Ascending aorta (tissue), 2 donors: ENCODE measurements around the gene CCDC33. TPM values are rescaled to one million over a fixed set of nuclear protein-coding genes. Genes with fewer than 3 reads are reported as not detected.

Experiments used
- DNase-seq, 2 donors: peaks; one replicate each; pipeline ENCODE4 v3.0.0-alpha.2; 2019; ENCODE audit warnings: low spot score in 2 of 2
- H3K27ac ChIP-seq, 2 donors: fragments of 200-600 bp; sonication (generic); one replicate each; pipeline ENCODE4 v1.5.1; 2016 to 2017; ENCODE audit warnings: mild to moderate bottlenecking in 1 of 2
- H3K27me3 ChIP-seq: fragments of 200-600 bp; sonication (generic); one replicate; pipeline ENCODE4 v1.5.1; 2017
- H3K36me3 ChIP-seq, 2 donors: fragments of 200-600 bp; sonication (generic); one replicate each; pipeline ENCODE4 v1.5.1; 2016
- H3K4me1 ChIP-seq, 2 donors: fragments of 200-600 bp; sonication (generic); one replicate each; pipeline ENCODE4 v1.5.1; 2016 to 2017; ENCODE audit warnings: mild to moderate bottlenecking in 1 of 2
- H3K4me3 ChIP-seq, 2 donors: fragments of 200-600 bp; sonication (generic); one replicate each; pipeline ENCODE4 v1.5.1; 2016 to 2017; ENCODE audit warnings: mild to moderate bottlenecking in 1 of 2
- H3K9me3 ChIP-seq, 2 donors: fragments of 200-600 bp; sonication (generic); one replicate each; pipeline ENCODE4 v1.5.1; 2016
- intact Hi-C: fragments of 100-400 bp; cut with DNase I; formaldehyde crosslinking; loops from one replicate; pipeline ENCODE4 v1.15.1; 2023
- total RNA-seq: library from RNA; depleted of rRNA; stranded (reverse); fragments of >200 nt; gene quantifications from one replicate; pipeline ENCODE4 v1.1.0, GENCODE V29; 2016
- TF ChIP-seq, protein P1 (sequence below), 3 experiments: fragments of 200-600 bp in 2 of 3; fragments of 450-650 bp in 1 of 3; sonication (generic) in 2 of 3; IDR thresholded peaks; one replicate each; pipeline ENCODE4 v1.5.1; 2016 to 2019; ENCODE audit warnings: antibody characterized with exemption in 3 of 3, mild to moderate bottlenecking in 1 of 3, moderate library complexity in 1 of 3

Gene CCDC33
- total RNA-seq, 1 donor from 2014 or later, result not detected

DNA sequence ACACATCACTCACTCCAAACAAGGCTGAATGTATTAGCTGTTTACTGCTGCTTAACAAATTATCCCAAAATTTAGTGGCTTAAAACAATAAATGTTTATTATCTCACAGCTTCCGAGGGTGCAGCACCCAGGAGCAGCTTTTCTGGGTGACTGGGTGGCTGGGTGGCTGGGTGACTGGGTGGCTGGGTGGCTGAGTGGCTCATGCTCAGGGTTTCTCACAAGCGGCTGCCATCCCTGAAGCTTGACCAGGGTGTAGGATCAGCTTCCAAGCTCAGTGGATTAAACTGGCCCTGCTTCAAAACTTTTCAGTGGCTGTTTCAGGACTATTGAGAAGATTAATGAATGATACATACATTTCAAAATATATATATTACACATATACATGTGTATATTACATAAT lies 133.6 kb downstream of the CCDC33 start:
- Histone ChIP-seq H3K27me3 (no peaks in the 10 kb centered on the region), H3K27ac (no peak overlapping the region), H3K4me1 (peaks cover 4 to 19% of the 10 kb centered on the region in 2 donors), H3K4me3 (no peak overlapping the region), H3K36me3 (no peaks in the 10 kb centered on the region), H3K9me3 (no peaks in the 10 kb centered on the region)
- no peak for DNase-seq
- TF ChIP-seq, protein P1, sequence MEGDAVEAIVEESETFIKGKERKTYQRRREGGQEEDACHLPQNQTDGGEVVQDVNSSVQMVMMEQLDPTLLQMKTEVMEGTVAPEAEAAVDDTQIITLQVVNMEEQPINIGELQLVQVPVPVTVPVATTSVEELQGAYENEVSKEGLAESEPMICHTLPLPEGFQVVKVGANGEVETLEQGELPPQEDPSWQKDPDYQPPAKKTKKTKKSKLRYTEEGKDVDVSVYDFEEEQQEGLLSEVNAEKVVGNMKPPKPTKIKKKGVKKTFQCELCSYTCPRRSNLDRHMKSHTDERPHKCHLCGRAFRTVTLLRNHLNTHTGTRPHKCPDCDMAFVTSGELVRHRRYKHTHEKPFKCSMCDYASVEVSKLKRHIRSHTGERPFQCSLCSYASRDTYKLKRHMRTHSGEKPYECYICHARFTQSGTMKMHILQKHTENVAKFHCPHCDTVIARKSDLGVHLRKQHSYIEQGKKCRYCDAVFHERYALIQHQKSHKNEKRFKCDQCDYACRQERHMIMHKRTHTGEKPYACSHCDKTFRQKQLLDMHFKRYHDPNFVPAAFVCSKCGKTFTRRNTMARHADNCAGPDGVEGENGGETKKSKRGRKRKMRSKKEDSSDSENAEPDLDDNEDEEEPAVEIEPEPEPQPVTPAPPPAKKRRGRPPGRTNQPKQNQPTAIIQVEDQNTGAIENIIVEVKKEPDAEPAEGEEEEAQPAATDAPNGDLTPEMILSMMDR (IDR thresholded peaks at IDR 0.05), result no peak
- intact Hi-C loops, result loop anchor here (5.0 to 10.0 kb wide), 3 partner anchors 173 to 585 kb away; partner anchors contain the start of genes ARID3B and RPP25

DNA sequence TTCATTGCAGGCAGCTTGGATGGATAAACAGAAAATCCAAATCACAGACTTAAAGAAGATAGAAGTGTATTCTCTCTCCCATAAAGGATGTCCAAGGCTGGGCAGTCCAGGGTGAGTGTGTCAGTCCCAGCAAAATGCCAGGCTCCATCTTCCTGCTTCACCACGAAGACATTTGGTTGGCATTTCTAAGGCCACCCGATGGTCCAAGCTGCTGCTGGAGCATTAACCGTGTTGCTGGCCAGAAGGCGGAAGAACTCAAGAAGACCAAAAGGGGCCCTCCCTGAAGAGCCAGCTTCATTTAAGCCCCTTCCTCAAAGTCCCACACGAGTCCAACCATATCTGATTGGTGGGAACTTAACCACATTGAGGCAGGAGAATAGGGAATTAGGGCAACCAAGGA lies 134.3 kb downstream of the CCDC33 start:
- TF ChIP-seq, protein P1 (IDR thresholded peaks at IDR 0.05), result no peak
- Histone ChIP-seq H3K9me3 (no peaks in the 10 kb centered on the region), H3K4me1 (peaks cover 4 to 21% of the 10 kb centered on the region in 2 donors), H3K4me3 (no peak overlapping the region), H3K27ac (no peak overlapping the region), H3K36me3 (no peaks in the 10 kb centered on the region), H3K27me3 (no peaks in the 10 kb centered on the region)
- no peak for DNase-seq
- intact Hi-C loops, result loop anchor here (5.0 to 10.0 kb wide), 3 partner anchors 172 to 584 kb away; partner anchors contain the start of genes ARID3B and RPP25

DNA sequence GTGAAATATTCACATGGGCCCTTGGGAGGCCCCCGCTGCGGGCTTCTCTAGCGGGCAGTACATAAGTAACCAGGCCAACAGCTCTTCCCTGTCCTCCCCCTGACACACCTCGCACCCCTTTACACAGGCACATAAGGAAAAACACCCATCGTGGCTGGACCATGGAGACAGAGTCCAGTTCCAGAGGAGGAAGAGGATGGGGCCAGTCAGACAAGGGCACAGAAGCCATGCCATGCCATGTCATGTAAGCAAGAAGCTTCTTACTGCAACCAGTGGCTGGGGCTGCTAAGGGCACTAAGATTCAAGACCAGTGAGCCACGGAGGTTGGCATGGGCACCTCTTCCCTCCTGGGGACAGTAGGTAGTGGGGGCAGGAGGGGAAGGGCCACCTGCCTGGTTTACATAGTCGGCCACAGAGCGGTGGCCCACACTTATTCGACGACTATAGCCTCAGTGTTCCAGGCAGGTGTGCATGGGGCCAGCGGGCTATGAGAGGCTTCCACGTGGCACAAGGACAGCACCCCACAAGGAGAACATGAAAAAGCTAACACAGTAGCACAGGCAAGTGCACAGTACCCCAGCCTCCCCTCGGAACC lies 137.0 kb downstream of the CCDC33 start:
- no peak overlapping the region for H3K4me3 ChIP-seq
- TF ChIP-seq, protein P1 (IDR thresholded peaks at IDR 0.05), result no peak

DNA sequence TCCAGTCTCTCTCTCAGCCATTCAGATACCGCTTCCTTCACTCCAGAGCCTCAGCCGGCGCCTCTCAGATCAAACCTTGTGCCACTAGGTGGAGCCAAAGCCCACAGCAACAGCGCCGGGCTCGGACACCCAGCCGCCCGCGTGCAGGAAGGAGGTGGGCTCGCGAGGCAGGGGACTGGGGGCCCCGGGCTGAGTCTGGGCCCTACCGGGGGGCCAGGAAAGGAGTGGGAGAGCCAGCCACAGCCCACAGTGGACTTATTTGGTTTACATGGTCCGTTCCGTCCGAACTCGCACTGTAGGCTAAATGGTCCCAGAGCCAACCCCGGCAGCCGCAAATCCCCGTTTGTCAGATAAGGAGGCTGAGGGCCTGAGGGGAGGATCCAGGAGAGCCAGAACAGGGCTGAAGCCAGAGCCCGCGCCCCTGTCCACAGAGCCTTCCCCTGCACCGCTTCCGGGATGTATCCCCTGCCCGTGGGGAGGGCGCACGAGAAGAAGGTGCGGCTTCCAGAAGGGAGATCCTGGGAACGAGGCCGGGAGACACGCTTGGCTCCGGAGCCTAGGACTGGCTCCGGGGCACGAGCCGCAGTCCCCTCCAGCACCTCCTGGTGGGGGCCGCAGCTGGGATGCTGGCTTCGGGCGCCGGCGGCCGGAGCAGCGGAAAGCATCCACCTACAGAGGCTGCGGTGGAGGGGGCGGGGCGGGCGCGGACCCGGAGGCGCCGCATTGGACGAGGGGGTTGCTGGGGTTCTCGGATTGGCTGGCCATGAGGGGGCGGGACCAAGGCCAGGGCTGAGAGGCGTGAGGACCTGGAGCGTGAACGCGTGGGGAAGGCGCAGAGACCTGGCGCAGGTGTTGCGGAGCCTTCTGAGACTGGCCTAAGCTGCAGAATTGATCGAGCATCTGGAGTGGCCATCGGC lies 137.9 kb downstream of the CCDC33 start:
- H3K27ac ChIP-seq, result peak overlapping the region; percentile 22 to 34
- no peaks in the 10 kb centered on the region for H3K9me3 ChIP-seq
- peak overlapping the region; percentile 63 to 84 for H3K4me3 ChIP-seq
- H3K4me1 ChIP-seq, result peaks cover 4 to 12% of the 10 kb centered on the region in 2 donors
- no peaks in the 10 kb centered on the region for H3K27me3 ChIP-seq
- no peaks in the 10 kb centered on the region for H3K36me3 ChIP-seq
- intact Hi-C loops, result loop anchor here (1.0 to 10.0 kb wide), 6 partner anchors 64 to 581 kb away; partner anchors contain the start of genes ARID3B and RPP25
- peak; percentile 75 to 96 for DNase-seq
- TF ChIP-seq, protein P1 (IDR thresholded peaks at IDR 0.05), result peak; percentile 82 to 90 (median 87)

More for the DNA sequence above, 137.0 kb downstream of the CCDC33 start:
- Histone ChIP-seq H3K9me3 (no peaks in the 10 kb centered on the region), H3K27me3 (no peaks in the 10 kb centered on the region), H3K36me3 (no peaks in the 10 kb centered on the region), H3K27ac (no peak overlapping the region), H3K4me1 (peaks cover 4 to 12% of the 10 kb centered on the region in 2 donors)
- peak in 1 of 2 donors; percentile 39 for DNase-seq
- intact Hi-C loops, result loop anchor here (1.0 to 10.0 kb wide), 5 partner anchors 65 to 582 kb away; partner anchors contain the start of genes ARID3B and RPP25

DNA sequence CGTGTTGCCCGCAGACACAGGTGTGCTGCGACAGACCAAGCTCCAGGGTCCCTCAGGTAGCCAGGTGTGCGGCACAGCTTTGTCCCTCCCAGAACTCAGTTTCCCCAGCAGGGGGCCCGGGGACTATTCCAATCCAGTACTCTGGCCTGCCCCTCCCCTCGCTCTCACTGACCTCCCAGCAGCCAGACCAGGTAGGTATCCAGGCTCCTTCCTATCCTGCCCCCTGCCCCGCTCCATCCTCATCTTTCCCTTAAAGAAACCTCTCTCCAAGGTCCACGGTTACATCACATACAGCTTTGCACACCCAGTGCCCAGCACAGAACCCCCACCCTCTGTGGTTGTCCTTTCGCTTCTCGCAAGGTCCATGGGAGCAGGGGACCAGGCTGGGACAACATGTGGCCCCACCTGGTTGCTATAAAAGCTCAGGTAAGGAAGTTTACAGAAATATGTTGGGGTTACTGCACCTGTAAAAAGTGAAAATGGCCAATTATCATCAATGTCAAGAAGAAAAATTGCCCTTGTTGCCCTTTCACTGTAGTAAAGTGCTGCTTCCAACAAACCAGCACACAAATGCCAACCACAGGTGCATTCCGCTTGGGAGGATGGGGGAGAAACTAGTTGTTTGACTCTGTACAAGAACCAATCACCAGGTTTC lies 138.6 kb downstream of the CCDC33 start:
- H3K27me3 ChIP-seq, result no peaks in the 10 kb centered on the region
- H3K4me3 ChIP-seq, result peak overlapping the region; percentile 63 to 84
- H3K36me3 ChIP-seq, result no peaks in the 10 kb centered on the region
- intact Hi-C loops, result loop anchor here (2.0 to 10.0 kb wide), 4 partner anchors 168 to 580 kb away; partner anchors contain the start of genes ARID3B and RPP25
- H3K9me3 ChIP-seq, result no peaks in the 10 kb centered on the region
- peaks cover 4 to 12% of the 10 kb centered on the region in 2 donors for H3K4me1 ChIP-seq
- no peak overlapping the region for H3K27ac ChIP-seq
- DNase-seq, result peak in 1 of 2 donors; percentile 60
- TF ChIP-seq, protein P1 (IDR thresholded peaks at IDR 0.05), result no peak
